H9 (cell line): ENCODE data around the gene WDR20. TPM values are rescaled to one million over a fixed set of nuclear protein-coding genes. Genes with fewer than 3 reads are reported as not detected.

Source experiments
- DNase-seq: peaks from one replicate; pipeline ENCODE4 v3.0.0-alpha.2; 2017
- H2AFZ ChIP-seq: one replicate; pipeline ENCODE4 v1.6.1; 2013; ENCODE audit warnings: mild to moderate bottlenecking, low read length, control low read depth, moderate library complexity
- H2AK5ac ChIP-seq: 2 replicates; pipeline ENCODE4 v1.6.1; 2013; ENCODE audit warnings: low read length, control low read depth, mixed read lengths; ENCODE audit not compliant: insufficient read length
- H2BK120ac ChIP-seq: one replicate; pipeline ENCODE4 v1.6.1; 2013; ENCODE audit warnings: low read depth, mild to moderate bottlenecking, low read length, control low read depth, inconsistent platforms; ENCODE audit not compliant: poor library complexity, severe bottlenecking
- H2BK12ac ChIP-seq: 2 replicates; pipeline ENCODE4 v1.6.1; 2013; ENCODE audit warnings: low read length, control low read depth, mixed read lengths, low read depth; ENCODE audit not compliant: insufficient read length
- H2BK15ac ChIP-seq: 2 replicates; pipeline ENCODE4 v1.6.1; 2013; ENCODE audit warnings: low read depth, low read length, control low read depth
- H2BK20ac ChIP-seq: one replicate; pipeline ENCODE4 v1.6.1; 2013; ENCODE audit warnings: low read depth, mild to moderate bottlenecking, low read length, control low read depth, inconsistent platforms; ENCODE audit not compliant: poor library complexity, severe bottlenecking
- H2BK5ac ChIP-seq: 2 replicates; pipeline ENCODE4 v1.6.1; 2013; ENCODE audit warnings: low read length, control low read depth, mixed read lengths; ENCODE audit not compliant: insufficient read length
- H3K14ac ChIP-seq: 2 replicates; pipeline ENCODE4 v1.6.1; 2013; ENCODE audit warnings: low read length, control low read depth; ENCODE audit not compliant: insufficient read depth
- H3K18ac ChIP-seq: 2 replicates; pipeline ENCODE4 v1.6.1; 2013; ENCODE audit warnings: low read depth, mild to moderate bottlenecking, mixed read lengths, low read length, control low read depth; ENCODE audit not compliant: insufficient read length
- H3K23ac ChIP-seq: 2 replicates; pipeline ENCODE4 v1.6.1; 2013; ENCODE audit warnings: low read length, control low read depth, mixed read lengths, low read depth; ENCODE audit not compliant: insufficient read length
- H3K23me2 ChIP-seq: 2 replicates; pipeline ENCODE4 v1.6.1; 2013; ENCODE audit warnings: low read depth, mild to moderate bottlenecking, mixed read lengths, low read length, control low read depth; ENCODE audit not compliant: insufficient read length, poor library complexity, severe bottlenecking
- H3K27ac ChIP-seq: 2 replicates; pipeline ENCODE4 v1.5.1; 2013; ENCODE audit warnings: low read length, control low read depth, mixed read lengths, low read depth; ENCODE audit not compliant: insufficient read length
- H3K27me3 ChIP-seq: 2 replicates; pipeline ENCODE4 v1.6.1; 2013; ENCODE audit warnings: low read length, control low read depth, inconsistent platforms; ENCODE audit not compliant: insufficient read depth
- H3K4ac ChIP-seq: 2 replicates; pipeline ENCODE4 v1.6.1; 2013; ENCODE audit warnings: low read depth, mild to moderate bottlenecking, control low read depth, inconsistent platforms, low read length, moderate library complexity
- H3K4me1 ChIP-seq: 2 replicates; pipeline ENCODE4 v1.6.1; 2013; ENCODE audit warnings: low read length, control low read depth, inconsistent platforms; ENCODE audit not compliant: insufficient read depth
- H3K4me2 ChIP-seq: 2 replicates; pipeline ENCODE4 v1.6.1; 2013; ENCODE audit warnings: low read length, control low read depth, mixed read lengths; ENCODE audit not compliant: insufficient read length, insufficient read depth
- H3K56ac ChIP-seq: 2 replicates; pipeline ENCODE4 v1.6.1; 2013; ENCODE audit warnings: low read depth, mild to moderate bottlenecking, mixed read lengths, low read length, control low read depth; ENCODE audit not compliant: insufficient read length
- H3K79me1 ChIP-seq: 2 replicates; pipeline ENCODE4 v1.6.1; 2013; ENCODE audit warnings: low read depth, mild to moderate bottlenecking, moderate library complexity, low read length, control low read depth, inconsistent platforms; ENCODE audit not compliant: insufficient read depth, poor library complexity, severe bottlenecking
- H3K79me2 ChIP-seq: 2 replicates; pipeline ENCODE4 v1.6.1; 2013; ENCODE audit warnings: low read length, control low read depth, inconsistent platforms; ENCODE audit not compliant: insufficient read depth
- H3K9ac ChIP-seq: 2 replicates; pipeline ENCODE4 v1.6.1; 2013; ENCODE audit warnings: low read length, control low read depth, mixed read lengths; ENCODE audit not compliant: insufficient read length; ENCODE audit errors: extremely low read depth
- H3K9me3 ChIP-seq: one replicate; pipeline ENCODE4 v1.6.1; 2013; ENCODE audit warnings: low read depth, low read length, inconsistent platforms; ENCODE audit not compliant: control insufficient read depth
- H3T11ph ChIP-seq: one replicate; pipeline ENCODE4 v1.6.1; 2013; ENCODE audit warnings: mild to moderate bottlenecking, low read length, control low read depth, inconsistent platforms
- H4K20me1 ChIP-seq: one replicate; pipeline ENCODE4 v1.6.1; 2013; ENCODE audit not compliant: control insufficient read depth, insufficient read length, insufficient read depth
- H4K5ac ChIP-seq: 2 replicates; pipeline ENCODE4 v1.6.1; 2013; ENCODE audit warnings: low read depth, mild to moderate bottlenecking, mixed read lengths, low read length, control low read depth; ENCODE audit not compliant: insufficient read length
- H4K8ac ChIP-seq: replicated peaks from 2 replicates; pipeline ENCODE4 v1.6.1; 2013; ENCODE audit warnings: low read length, control low read depth, mixed read lengths, low read depth; ENCODE audit not compliant: insufficient read length
- H4K91ac ChIP-seq: 2 replicates; pipeline ENCODE4 v1.6.1; 2013; ENCODE audit warnings: low read depth, mild to moderate bottlenecking, moderate library complexity, mixed read lengths, low read length, control low read depth; ENCODE audit not compliant: insufficient read length
- H3K27ac Mint-ChIP-seq, 3 experiments: 2 replicates in 2 of 3; 3 replicates in 1 of 3; pipeline ENCODE4 v1.8.0; 2020 to 2021; ENCODE audit warnings: mixed read lengths in 3 of 3, mild to moderate bottlenecking in 1 of 3, moderate library complexity in 1 of 3
- H3K27me3 Mint-ChIP-seq: 2 replicates; pipeline ENCODE4 v1.8.0; 2021; ENCODE audit warnings: low read depth, mild to moderate bottlenecking, moderate library complexity, mixed read lengths
- H3K36me3 Mint-ChIP-seq, 3 experiments: 2 replicates in 2 of 3; 3 replicates in 1 of 3; pipeline ENCODE4 v1.8.0; 2020 to 2021; ENCODE audit warnings: low read depth in 3 of 3, mixed read lengths in 3 of 3; ENCODE audit not compliant: insufficient read depth in 1 of 3
- H3K4me1 Mint-ChIP-seq, 2 experiments: 2 replicates each; pipeline ENCODE4 v1.8.0; 2020; ENCODE audit warnings: mixed read lengths in 2 of 2
- H3K4me3 Mint-ChIP-seq, 2 experiments: 2 replicates in 1 of 2; 3 replicates in 1 of 2; pipeline ENCODE4 v1.8.0; 2020 to 2021; ENCODE audit warnings: mild to moderate bottlenecking in 2 of 2, mixed read lengths in 2 of 2, moderate library complexity in 1 of 2
- H3K9me3 Mint-ChIP-seq, 2 experiments: 2 replicates in 1 of 2; 3 replicates in 1 of 2; pipeline ENCODE4 v1.8.0; 2020; ENCODE audit warnings: mild to moderate bottlenecking in 2 of 2, mixed read lengths in 2 of 2, moderate library complexity in 1 of 2
- CTCF ChIP-seq: fragments of 200-600 bp; sonication (generic); conservative IDR thresholded peaks from 3 replicates; pipeline ENCODE4 v1.8.0; 2021; ENCODE audit warnings: antibody characterized with exemption, mild to moderate bottlenecking
- WGBS: extraction: QIAGEN DNeasy Blood & Tissue Kit; methylation state at CpG from one replicate; pipeline ENCODE4 v1.1.7; 2013; ENCODE audit warnings: missing lambda C conversion rate, low lambda C conversion rate, mixed read lengths; ENCODE audit not compliant: insufficient read length; ENCODE audit errors: extremely low coverage; 5-methylcytosine and 5-hydroxymethylcytosine counted together
- total RNA-seq: library from RNA; stranded (reverse); gene quantifications from 2 replicates; pipeline ENCODE4 v1.2.1, GENCODE V29; 2021

Gene WDR20
- total RNA-seq, 1 experiment from 2014 or later: 31.6 TPM

- Histone ChIP-seq H2BK15ac (no peak overlapping the region), H3K27ac (no peak overlapping the region), H3K27me3 (no peaks in the 10 kb centered on the region), H3K79me2 (no peaks in the 10 kb centered on the region), H4K91ac (no peak overlapping the region), H3K56ac (no peak overlapping the region), H2BK20ac (no peak overlapping the region), H2BK5ac (no peak overlapping the region), H2BK120ac (no peak overlapping the region), H2AFZ (no peak overlapping the region), H3K79me1 (no peaks in the 10 kb centered on the region), H3K4me1 (peaks cover 3% of the 10 kb centered on the region; the same call in 1 of the 2 replicates), H3K9me3 (no peaks in the 10 kb centered on the region), H4K5ac (no peak overlapping the region), H2BK12ac (no peak overlapping the region), H3K4me2 (no peak overlapping the region), H3K18ac (no peak overlapping the region), H4K8ac (no peak overlapping the region), H3K14ac (peak overlapping the region; percentile 28; the same call in 1 of the 2 replicates), H3K9ac (no peak overlapping the region), H3K23me2 (no peaks in the 10 kb centered on the region), H2AK5ac (no peak overlapping the region), H3T11ph (no peak overlapping the region), H3K4ac (no peak overlapping the region), H4K20me1 (no peaks in the 10 kb centered on the region), H3K23ac (no peak overlapping the region)
- Mint-ChIP-seq H3K9me3 (no peaks in the 10 kb centered on the region), H3K36me3 (no peaks in the 10 kb centered on the region), H3K27ac (no peak overlapping the region), H3K4me3 (peak overlapping the region in 1 of 2 experiments; percentile 4; a peak in 1 of 5 replicates), H3K4me1 (peaks cover 18 to 25% of the 10 kb centered on the region in 2 experiments), H3K27me3 (peaks cover 5% of the 10 kb centered on the region; the same call in 1 of the 2 replicates)
- WGBS: no CpG with 5 or more reads among the region's 8 CpGs
- TF ChIP-seq CTCF: no peak
- DNase-seq: no peak
Observed at GRCh38 chr14:102095871-102096568, 43.7 kb upstream of the WDR20 start.
